Calu3 (cell line): ENCODE measurements around the gene GAP43. TPM values are rescaled to one million over a fixed set of nuclear protein-coding genes. Genes with fewer than 3 reads are reported as not detected.
A peak's percentile ranks its signal among the peaks of the same experiment; 100 is the strongest.

ENCODE experiments used
- BruUV-seq: library from RNA; stranded (reverse); fragments of 400-500 nt; replicated peaks from 2 replicates; lab custom pipeline; 2021; lab: Mats Ljungman, UMichigan
- CTCF ChIA-PET: fragments of 300-600 bp; sonication (Branson Sonifier 250); formaldehyde crosslinking; loops from one replicate; lab custom pipeline; 2022; ENCODE audit warnings: antibody characterized with exemption; lab: Charles Lee
- DNase-seq: peaks from one replicate; pipeline ENCODE4 v3.0.0; 2022
- H3K27ac Mint-ChIP-seq: one replicate; pipeline ENCODE4 v1.8.0; 2022; ENCODE audit warnings: mixed read lengths; ENCODE audit not compliant: unreplicated experiment
- H3K27me3 Mint-ChIP-seq: one replicate; pipeline ENCODE4 v1.8.0; 2022; ENCODE audit warnings: mixed read lengths; ENCODE audit not compliant: unreplicated experiment
- H3K36me3 Mint-ChIP-seq: one replicate; pipeline ENCODE4 v1.8.0; 2022; ENCODE audit warnings: mild to moderate bottlenecking, moderate library complexity, mixed read lengths; ENCODE audit not compliant: insufficient read depth, unreplicated experiment
- H3K4me1 Mint-ChIP-seq: one replicate; pipeline ENCODE4 v1.8.0; 2022; ENCODE audit warnings: mild to moderate bottlenecking, low read depth, mixed read lengths; ENCODE audit not compliant: unreplicated experiment
- H3K4me3 Mint-ChIP-seq: one replicate; pipeline ENCODE4 v1.8.0; 2022; ENCODE audit warnings: mild to moderate bottlenecking, low read depth, moderate library complexity, mixed read lengths; ENCODE audit not compliant: unreplicated experiment
- H3K9me3 Mint-ChIP-seq: one replicate; pipeline ENCODE4 v1.8.0; 2022; ENCODE audit warnings: low read depth, mixed read lengths; ENCODE audit not compliant: unreplicated experiment
- CTCF ChIP-seq: fragments of 200-600 bp; IDR thresholded peaks from one replicate; pipeline ENCODE4 v1.8.0; 2022; ENCODE audit warnings: antibody characterized with exemption; ENCODE audit not compliant: unreplicated experiment
- intact Hi-C: fragments of 100-400 bp; cut with micrococcal nuclease; formaldehyde crosslinking; loops from one replicate; pipeline ENCODE4 v1.10.0; 2022; ENCODE audit not compliant: unreplicated experiment
- total RNA-seq: library from RNA; stranded (reverse); gene quantifications from 2 replicates; pipeline ENCODE4 v1.2.3, GENCODE V29; 2022

Gene GAP43
- total RNA-seq, 1 experiment from 2014 or later: not detected

DNA sequence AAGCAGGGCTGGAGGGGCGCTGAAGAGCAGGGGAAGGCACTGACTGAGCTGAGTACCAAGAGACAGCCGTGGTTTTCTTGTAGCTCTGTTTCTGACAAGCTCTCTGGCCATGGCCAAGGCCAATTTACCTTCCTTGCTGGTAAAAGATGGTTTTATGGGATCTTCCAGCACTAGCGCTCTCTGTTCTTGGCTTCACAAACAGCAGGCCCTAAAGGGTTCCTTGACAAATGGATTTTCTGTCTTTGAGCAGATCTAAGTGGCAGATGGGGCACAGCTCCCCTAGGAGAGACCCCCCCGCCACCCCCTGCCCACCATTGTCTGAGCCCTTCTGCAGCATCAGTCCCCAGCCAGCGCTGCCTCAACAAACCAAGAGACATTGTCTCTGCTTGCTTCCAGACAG lies 66.6 kb downstream of the GAP43 start:
- CTCF ChIA-PET: no interaction called here
- Mint-ChIP-seq H3K36me3 (no peaks in the 10 kb centered on the region), H3K27ac (no peak overlapping the region), H3K27me3 (no peaks in the 10 kb centered on the region), H3K4me3 (no peak overlapping the region), H3K9me3 (no peaks in the 10 kb centered on the region), H3K4me1 (no peaks in the 10 kb centered on the region)
- BruUV-seq: no TSS peak
- DNase-seq: no peak
- no peak for TF ChIP-seq CTCF
- intact Hi-C loops: loop anchor here (10.0 kb wide), 1 partner anchor 95 kb away; no protein-coding TSS in a partner anchor

DNA sequence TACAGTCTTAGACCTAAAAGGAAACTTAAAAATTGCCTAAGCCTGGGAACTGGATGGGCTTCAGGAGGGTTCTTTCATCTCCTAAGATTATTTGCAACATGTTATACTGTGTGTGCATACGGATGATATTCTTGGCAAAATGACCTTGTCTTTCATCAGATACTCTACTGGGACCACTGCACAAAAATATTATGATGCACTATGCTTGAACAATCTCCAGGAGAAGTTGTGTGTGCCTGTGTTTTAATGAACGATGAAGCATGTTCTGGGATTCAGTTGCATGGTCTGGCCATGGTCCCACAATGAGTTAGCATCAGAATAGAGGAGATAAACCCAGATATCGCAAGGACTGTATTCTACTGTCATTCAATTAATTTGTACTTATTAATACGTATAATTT lies 68.7 kb downstream of the GAP43 start:
- CTCF ChIA-PET: interaction anchor here (1.2 kb wide), 1 partner anchor 478 kb away, joined by 3 read pairs; no protein-coding TSS in a partner anchor
- no peaks in the 10 kb centered on the region for H3K9me3 Mint-ChIP-seq

DNA sequence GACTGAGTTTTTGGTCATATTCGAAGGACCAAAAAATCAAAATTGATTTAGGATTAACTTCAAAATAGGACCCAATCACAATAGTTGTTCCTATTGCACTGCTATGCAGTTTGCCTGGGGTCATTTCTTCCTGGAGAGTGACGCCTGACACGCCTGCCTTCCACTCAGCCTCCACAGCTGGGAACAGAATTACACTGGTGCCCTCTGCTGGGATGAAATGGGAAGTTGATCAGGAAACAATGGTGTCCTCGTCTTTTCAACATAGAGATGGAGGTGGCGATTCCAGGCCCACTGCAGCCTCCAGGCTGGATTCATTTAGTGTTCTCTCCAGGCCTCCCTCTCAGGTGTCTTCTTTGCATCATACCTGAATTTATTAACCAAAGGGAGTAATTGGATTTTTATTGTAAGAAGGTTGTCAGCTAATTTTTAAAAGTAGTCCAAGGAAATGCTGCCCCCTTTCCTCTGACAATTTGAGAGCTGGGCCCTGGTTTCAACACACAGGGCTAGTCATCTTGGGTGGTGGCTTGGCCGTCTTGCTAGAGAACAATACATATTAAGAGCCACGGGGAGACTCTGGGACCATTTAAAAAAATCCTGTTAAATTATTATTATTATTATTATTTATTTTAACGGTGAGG lies 69.7 kb downstream of the GAP43 start:
- intact Hi-C loops: loop anchor here (1.0 to 10.0 kb wide), 4 partner anchors 92 to 600 kb away; no protein-coding TSS in a partner anchor
- Mint-ChIP-seq H3K36me3 (no peaks in the 10 kb centered on the region), H3K27me3 (no peaks in the 10 kb centered on the region), H3K4me3 (no peak overlapping the region), H3K4me1 (peaks cover 12% of the 10 kb centered on the region), H3K9me3 (no peaks in the 10 kb centered on the region), H3K27ac (no peak overlapping the region)
- peak; percentile 82 for DNase-seq
- peak; percentile 63 for TF ChIP-seq CTCF
- no TSS peak for BruUV-seq
- CTCF ChIA-PET: interaction anchor here (0.6 to 1.2 kb wide), 5 partner anchors 91 to 524 kb away, joined by 3 to 4 read pairs (median 4); no protein-coding TSS in a partner anchor

More for the DNA sequence above, 68.7 kb downstream of the GAP43 start:
- BruUV-seq: no TSS peak
- H3K27me3 Mint-ChIP-seq: no peaks in the 10 kb centered on the region
- peaks cover 12% of the 10 kb centered on the region for H3K4me1 Mint-ChIP-seq
- no peak for DNase-seq
- intact Hi-C loops: loop anchor here (2.0 to 10.0 kb wide), 3 partner anchors 93 to 599 kb away; no protein-coding TSS in a partner anchor
- no peak overlapping the region for H3K4me3 Mint-ChIP-seq
- no peak overlapping the region for H3K27ac Mint-ChIP-seq
- no peak for TF ChIP-seq CTCF
- H3K36me3 Mint-ChIP-seq: no peaks in the 10 kb centered on the region

DNA sequence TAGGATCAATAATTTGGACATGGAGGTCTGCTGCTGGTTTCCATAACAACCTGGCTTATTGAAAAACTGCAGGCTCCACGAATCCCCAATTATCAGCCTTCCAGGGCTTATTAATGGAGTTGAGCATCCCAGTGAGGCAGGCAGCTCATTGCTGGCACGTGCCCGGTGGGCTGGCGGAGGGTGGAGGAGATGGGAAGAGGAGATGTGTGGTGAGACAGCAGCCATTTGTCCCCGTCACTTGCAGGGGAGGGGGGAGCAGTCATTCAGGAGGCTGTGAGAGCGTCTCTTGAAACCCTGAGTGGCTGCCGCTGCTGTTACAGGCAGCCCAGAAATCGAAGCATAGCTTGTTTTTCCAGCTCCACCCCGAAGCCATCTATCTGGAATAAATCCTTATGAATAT lies 70.6 kb downstream of the GAP43 start:
- H3K9me3 Mint-ChIP-seq: no peaks in the 10 kb centered on the region
- H3K4me1 Mint-ChIP-seq: peaks cover 12% of the 10 kb centered on the region
- H3K36me3 Mint-ChIP-seq: peaks cover 5% of the 10 kb centered on the region
- CTCF ChIA-PET: interaction anchor here (0.9 kb wide), 1 partner anchor 90 kb away, joined by 4 read pairs; no protein-coding TSS in a partner anchor
- BruUV-seq: no TSS peak
- H3K27ac Mint-ChIP-seq: no peak overlapping the region
- no peaks in the 10 kb centered on the region for H3K27me3 Mint-ChIP-seq
- intact Hi-C loops: loop anchor here (1.0 to 10.0 kb wide), 4 partner anchors 91 to 601 kb away; no protein-coding TSS in a partner anchor
- DNase-seq: no peak
- no peak overlapping the region for H3K4me3 Mint-ChIP-seq
- TF ChIP-seq CTCF: no peak
